Vagina (tissue), 2 donors: ENCODE data around the gene TSR1. TPM values are rescaled to one million over a fixed set of nuclear protein-coding genes. Genes with fewer than 3 reads are reported as not detected.

Source experiments
- DNase-seq, 2 donors: peaks; one replicate each; pipeline ENCODE4 v3.0.0-alpha.2; 2017; ENCODE audit errors: extremely low spot score in 2 of 2
- H3K27ac ChIP-seq: fragments of 200-600 bp; sonication (generic); one replicate; pipeline ENCODE4 v1.5.1; 2019
- H3K27me3 ChIP-seq: fragments of 200-600 bp; sonication (generic); one replicate; pipeline ENCODE4 v1.5.1; 2019
- H3K36me3 ChIP-seq, 2 donors: fragments of 200-600 bp; sonication (generic); one replicate each; pipeline ENCODE4 v1.5.1; 2017 to 2019
- H3K4me1 ChIP-seq: fragments of 200-600 bp; sonication (generic); one replicate; pipeline ENCODE4 v1.5.1; 2019
- H3K4me3 ChIP-seq, 2 donors: fragments of 200-600 bp; sonication (generic); 1 replicate in 1 of 2; 2 replicates in 1 of 2; pipeline ENCODE4 v1.5.1; 2016 to 2019
- H3K9me3 ChIP-seq: fragments of 200-600 bp; sonication (generic); one replicate; pipeline ENCODE4 v1.5.1; 2019
- POLR2A ChIP-seq, 2 donors: fragments of 450-650 bp; IDR thresholded peaks; one replicate each; pipeline ENCODE4 v1.6.1; 2017; ENCODE audit warnings: antibody characterized with exemption in 2 of 2, mild to moderate bottlenecking in 2 of 2, moderate library complexity in 2 of 2
- POLR2AphosphoS5 ChIP-seq, 2 donors: sonication (generic); formaldehyde crosslinking; IDR thresholded peaks; one replicate each; pipeline ENCODE4 v1.9.0; 2017; ENCODE audit warnings: antibody characterized with exemption in 2 of 2, mild to moderate bottlenecking in 2 of 2, low read depth in 1 of 2; ENCODE audit not compliant: insufficient read depth in 1 of 2
- intact Hi-C: fragments of 100-400 bp; cut with DNase I; formaldehyde crosslinking; loops from one replicate; pipeline ENCODE4 v1.15.1; 2023
- total RNA-seq: library from RNA; depleted of rRNA; stranded (reverse); fragments of >200 nt; gene quantifications from one replicate; pipeline ENCODE4 v1.2.3, GENCODE V29; 2016
- TF ChIP-seq, protein P1 (sequence below), 3 experiments: fragments of 450-650 bp in 2 of 3; fragments of 200-600 bp in 1 of 3; sonication (generic) in 1 of 3; IDR thresholded peaks; one replicate each; pipeline ENCODE4 v1.5.1; 2017 to 2019; ENCODE audit warnings: antibody characterized with exemption in 3 of 3, mild to moderate bottlenecking in 2 of 3, moderate library complexity in 2 of 3

Gene TSR1
- total RNA-seq, 1 donor from 2014 or later = 17.7 TPM

DNA sequence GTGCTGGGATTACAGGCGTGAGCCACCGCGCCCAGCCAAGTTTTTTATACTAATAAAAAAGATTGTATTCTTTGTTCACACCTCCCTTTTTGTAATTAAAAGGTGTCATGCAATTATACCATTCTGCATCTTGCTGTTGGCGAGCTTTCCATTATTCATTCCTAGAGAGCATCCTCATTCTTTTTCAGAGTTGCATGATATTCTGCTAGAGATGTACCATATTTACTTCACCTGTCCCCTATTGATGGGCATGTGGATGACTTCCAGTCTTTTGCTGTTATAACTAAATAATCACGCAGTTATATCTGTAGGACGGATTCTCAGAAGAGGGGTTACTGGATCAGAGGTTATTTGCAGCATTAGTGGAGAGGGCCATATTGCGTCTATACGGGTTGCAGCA, 18.1 kb upstream of the TSR1 start:
- TF ChIP-seq, protein P1, sequence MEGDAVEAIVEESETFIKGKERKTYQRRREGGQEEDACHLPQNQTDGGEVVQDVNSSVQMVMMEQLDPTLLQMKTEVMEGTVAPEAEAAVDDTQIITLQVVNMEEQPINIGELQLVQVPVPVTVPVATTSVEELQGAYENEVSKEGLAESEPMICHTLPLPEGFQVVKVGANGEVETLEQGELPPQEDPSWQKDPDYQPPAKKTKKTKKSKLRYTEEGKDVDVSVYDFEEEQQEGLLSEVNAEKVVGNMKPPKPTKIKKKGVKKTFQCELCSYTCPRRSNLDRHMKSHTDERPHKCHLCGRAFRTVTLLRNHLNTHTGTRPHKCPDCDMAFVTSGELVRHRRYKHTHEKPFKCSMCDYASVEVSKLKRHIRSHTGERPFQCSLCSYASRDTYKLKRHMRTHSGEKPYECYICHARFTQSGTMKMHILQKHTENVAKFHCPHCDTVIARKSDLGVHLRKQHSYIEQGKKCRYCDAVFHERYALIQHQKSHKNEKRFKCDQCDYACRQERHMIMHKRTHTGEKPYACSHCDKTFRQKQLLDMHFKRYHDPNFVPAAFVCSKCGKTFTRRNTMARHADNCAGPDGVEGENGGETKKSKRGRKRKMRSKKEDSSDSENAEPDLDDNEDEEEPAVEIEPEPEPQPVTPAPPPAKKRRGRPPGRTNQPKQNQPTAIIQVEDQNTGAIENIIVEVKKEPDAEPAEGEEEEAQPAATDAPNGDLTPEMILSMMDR (IDR thresholded peaks at IDR 0.05) = no peak
- no peak for TF ChIP-seq POLR2A (IDR thresholded peaks at IDR 0.05)
- TF ChIP-seq POLR2AphosphoS5 (IDR thresholded peaks at IDR 0.05; ENCODE audit: insufficient read depth in 1 of 2, low read depth in 1 of 2) = no peak
- intact Hi-C loops = no loop called here
- Histone ChIP-seq H3K4me1 (peaks cover 13% of the 10 kb centered on the region), H3K27ac (no peak overlapping the region), H3K36me3 (no peaks in the 10 kb centered on the region), H3K9me3 (no peaks in the 10 kb centered on the region), H3K27me3 (no peaks in the 10 kb centered on the region), H3K4me3 (no peak overlapping the region)
- DNase-seq = no peak

DNA sequence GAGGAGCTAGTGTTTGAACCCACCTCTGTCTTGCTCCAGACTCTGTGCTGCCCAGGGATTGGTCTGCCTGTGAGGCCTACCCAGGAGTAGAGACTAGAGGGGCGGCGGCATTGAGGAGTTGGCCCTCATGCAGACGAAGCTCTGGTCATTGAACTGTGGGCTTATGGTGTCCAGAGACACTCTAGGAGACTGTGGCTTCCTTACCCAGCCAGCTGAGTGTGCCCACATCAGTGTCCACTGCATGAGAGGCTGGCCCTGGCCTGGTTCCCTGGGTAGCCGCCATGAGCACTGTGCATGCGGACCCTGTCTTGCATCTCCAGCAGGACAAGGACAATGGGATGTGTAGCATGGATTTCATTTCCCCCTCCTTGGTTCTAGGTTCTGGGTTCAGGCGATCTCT, 15.0 kb upstream of the TSR1 start:
- no peak for DNase-seq
- Histone ChIP-seq H3K36me3 (no peaks in the 10 kb centered on the region), H3K27me3 (no peaks in the 10 kb centered on the region), H3K9me3 (no peaks in the 10 kb centered on the region), H3K4me3 (no peak overlapping the region), H3K4me1 (peaks cover 18% of the 10 kb centered on the region), H3K27ac (no peak overlapping the region)
- intact Hi-C loops = no loop called here
- TF ChIP-seq, protein P1 (IDR thresholded peaks at IDR 0.05) = no peak
- no peak for TF ChIP-seq POLR2AphosphoS5 (IDR thresholded peaks at IDR 0.05; ENCODE audit: insufficient read depth in 1 of 2, low read depth in 1 of 2)
- no peak for TF ChIP-seq POLR2A (IDR thresholded peaks at IDR 0.05)

DNA sequence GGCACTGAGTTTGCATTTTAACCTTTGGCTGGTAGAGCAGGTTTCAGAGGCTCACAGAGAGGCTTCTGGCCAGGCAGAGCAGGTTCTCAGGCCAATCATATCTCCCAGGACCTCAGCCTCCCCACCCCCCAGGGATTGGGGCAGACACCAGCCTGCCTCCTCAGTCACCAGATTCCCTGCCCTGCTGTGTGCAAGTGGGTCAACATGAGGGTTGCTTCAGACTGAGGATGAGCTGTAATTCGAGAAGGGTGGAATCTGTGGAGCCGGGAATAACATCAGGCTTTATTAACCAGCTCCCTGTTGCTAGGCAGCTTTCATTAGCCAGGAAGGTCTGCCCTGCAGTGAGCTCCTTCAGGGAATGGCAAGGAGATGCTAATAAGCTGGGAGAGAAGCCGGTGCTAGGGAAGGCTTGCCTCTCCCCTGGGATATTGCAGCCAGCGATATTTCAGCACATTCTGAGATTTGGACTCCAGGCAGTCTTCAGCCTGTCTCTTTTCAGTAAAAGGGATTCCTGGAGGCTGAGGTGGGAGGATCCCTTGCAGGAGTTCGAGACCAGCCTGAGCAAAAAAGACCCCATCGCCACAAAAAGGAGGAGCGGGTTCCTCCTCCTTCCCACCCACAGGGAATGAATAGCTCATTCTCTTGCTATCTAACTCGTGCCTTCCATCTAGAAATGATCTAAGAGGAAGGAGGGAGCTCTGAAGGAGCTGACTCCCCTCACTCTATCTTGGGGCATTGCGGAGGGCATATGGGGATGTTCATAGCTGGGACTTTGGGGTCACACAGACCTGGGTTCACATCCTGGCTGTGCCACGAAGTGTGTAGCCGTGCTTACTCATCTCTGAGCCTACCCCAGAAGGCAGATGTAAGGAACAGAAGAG, 11.8 kb upstream of the TSR1 start:
- H3K4me1 ChIP-seq = peaks cover 10% of the 10 kb centered on the region
- intact Hi-C loops = no loop called here
- TF ChIP-seq POLR2A (IDR thresholded peaks at IDR 0.05) (no peak), POLR2AphosphoS5 (IDR thresholded peaks at IDR 0.05; ENCODE audit: insufficient read depth in 1 of 2, low read depth in 1 of 2) (peak; percentile 38 to 44)
- DNase-seq = no peak
- peak overlapping the region; percentile 37 for H3K27ac ChIP-seq
- H3K36me3 ChIP-seq = peaks cover 0 to 7% of the 10 kb centered on the region in 2 donors
- no peak overlapping the region for H3K4me3 ChIP-seq
- no peaks in the 10 kb centered on the region for H3K27me3 ChIP-seq
- no peaks in the 10 kb centered on the region for H3K9me3 ChIP-seq

DNA sequence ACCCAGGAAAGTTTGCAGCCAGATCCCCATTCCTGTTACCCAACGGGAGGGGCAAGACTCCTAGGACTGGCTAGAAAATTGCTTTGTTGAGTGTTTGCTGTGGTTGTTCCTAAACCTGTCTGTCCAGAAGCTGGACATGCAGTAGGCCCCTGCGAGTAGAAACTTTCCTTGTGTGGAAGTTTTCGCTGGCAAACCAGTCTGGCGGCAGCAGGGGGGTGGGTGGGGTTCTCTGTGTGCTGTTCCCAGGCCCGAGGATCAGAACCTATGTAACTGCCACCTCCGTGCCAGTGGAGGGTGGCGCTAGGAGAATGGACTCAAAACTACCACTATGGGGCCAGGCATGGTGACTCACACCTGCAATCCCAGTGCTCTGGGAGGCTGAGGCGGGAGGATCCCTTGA, 10.2 kb upstream of the TSR1 start:
- Histone ChIP-seq H3K27ac (no peak overlapping the region), H3K9me3 (no peaks in the 10 kb centered on the region), H3K4me1 (peaks cover 10% of the 10 kb centered on the region), H3K36me3 (peaks cover 0 to 16% of the 10 kb centered on the region in 2 donors), H3K4me3 (no peak overlapping the region), H3K27me3 (no peaks in the 10 kb centered on the region)
- no peak for TF ChIP-seq POLR2AphosphoS5 (IDR thresholded peaks at IDR 0.05; ENCODE audit: insufficient read depth in 1 of 2, low read depth in 1 of 2)
- TF ChIP-seq, protein P1 (IDR thresholded peaks at IDR 0.05) = no peak
- TF ChIP-seq POLR2A (IDR thresholded peaks at IDR 0.05) = no peak
- no peak for DNase-seq
- intact Hi-C loops = no loop called here

DNA sequence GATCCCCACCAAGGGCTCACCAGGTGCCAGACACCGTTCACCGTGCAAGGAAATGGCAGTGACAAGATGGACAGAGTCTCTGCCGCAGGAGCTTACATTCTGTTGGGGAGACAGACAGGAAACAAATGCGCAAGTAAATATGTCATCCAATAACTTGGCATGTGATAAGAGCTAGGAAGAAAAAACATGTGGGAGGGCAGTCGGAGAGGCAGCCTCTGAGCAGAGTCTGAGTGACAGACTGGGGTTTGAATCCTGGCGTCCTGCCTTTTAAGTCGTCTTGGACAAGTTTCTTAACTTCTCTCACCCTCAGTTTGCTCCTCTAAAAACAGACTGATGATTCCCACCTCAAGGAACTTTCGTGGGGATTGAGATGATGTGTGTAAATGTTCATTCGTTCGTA, 8.3 kb upstream of the TSR1 start:
- intact Hi-C loops = no loop called here
- DNase-seq = no peak
- Histone ChIP-seq H3K27me3 (no peaks in the 10 kb centered on the region), H3K4me3 (no peak overlapping the region), H3K9me3 (no peaks in the 10 kb centered on the region), H3K27ac (no peak overlapping the region), H3K4me1 (peaks cover 10% of the 10 kb centered on the region), H3K36me3 (peaks cover 0 to 16% of the 10 kb centered on the region in 2 donors)
- TF ChIP-seq POLR2A (IDR thresholded peaks at IDR 0.05) (no peak), POLR2AphosphoS5 (IDR thresholded peaks at IDR 0.05; ENCODE audit: insufficient read depth in 1 of 2, low read depth in 1 of 2) (no peak)
- TF ChIP-seq, protein P1 (IDR thresholded peaks at IDR 0.05) = no peak
